NCI-H1105 (cell line): ENCODE data around the gene CSTPP1.
"Not testable (repeated sequence)": the region's sequence is repeated elsewhere in the genome, so short reads cannot be mapped to it uniquely, and the experiment has no call there.

Source experiments
- DNase-seq: peaks from one replicate; lab custom pipeline; 2025; lab: John Stamatoyannopoulos, UW

The CSTPP1 gene

GRCh38 chr11:46991391-46991790 is 54.8 kb downstream of the CSTPP1 start:
- no peak for DNase-seq

- not testable (repeated sequence) for DNase-seq
Observed at GRCh38 chr11:46992386-46992785, 55.8 kb downstream of the CSTPP1 start.

- DNase-seq = not testable (repeated sequence)
Observed at GRCh38 chr11:46997796-46998195, 61.2 kb downstream of the CSTPP1 start.

GRCh38 chr11:46999217-46999616 is 62.7 kb downstream of the CSTPP1 start:
- DNase-seq = no peak

GRCh38 chr11:47000033-47000432 is 63.5 kb downstream of the CSTPP1 start:
- DNase-seq = no peak

- DNase-seq = no peak
Observed at GRCh38 chr11:47001781-47002181, 65.2 kb downstream of the CSTPP1 start.

GRCh38 chr11:47002390-47002789 is 65.8 kb downstream of the CSTPP1 start:
- no peak for DNase-seq

GRCh38 chr11:47003180-47003877 is 66.8 kb downstream of the CSTPP1 start:
- no peak for DNase-seq

- no peak for DNase-seq
Observed at GRCh38 chr11:47004595-47005033, 68.1 kb downstream of the CSTPP1 start.

- no peak for DNase-seq
Observed at GRCh38 chr11:47005441-47005840, 68.9 kb downstream of the CSTPP1 start.

- no peak for DNase-seq
Observed at GRCh38 chr11:47007579-47007978, 71.0 kb downstream of the CSTPP1 start.

GRCh38 chr11:47010179-47010578 is 73.6 kb downstream of the CSTPP1 start:
- no peak for DNase-seq

- no peak for DNase-seq
Observed at GRCh38 chr11:47014097-47014496, 77.5 kb downstream of the CSTPP1 start.

- DNase-seq = no peak
Observed at GRCh38 chr11:47018637-47019036, 82.1 kb downstream of the CSTPP1 start.

GRCh38 chr11:47020793-47021526 is 84.4 kb downstream of the CSTPP1 start:
- DNase-seq = no peak

GRCh38 chr11:47021527-47021818 is 84.9 kb downstream of the CSTPP1 start:
- DNase-seq = no peak

GRCh38 chr11:47021965-47022364 is 85.4 kb downstream of the CSTPP1 start:
- no peak for DNase-seq

- DNase-seq = no peak
Observed at GRCh38 chr11:47028195-47029093, 91.9 kb downstream of the CSTPP1 start.

- DNase-seq = no peak
Observed at GRCh38 chr11:47033439-47033838, 96.9 kb downstream of the CSTPP1 start.

GRCh38 chr11:47034091-47034490 is 97.5 kb downstream of the CSTPP1 start:
- DNase-seq = no peak

GRCh38 chr11:47035108-47035507 is 98.5 kb downstream of the CSTPP1 start:
- DNase-seq = no peak

- DNase-seq = no peak
Observed at GRCh38 chr11:47044119-47044518, 107.6 kb downstream of the CSTPP1 start.

- DNase-seq = no peak
Observed at GRCh38 chr11:47047972-47048371, 111.4 kb downstream of the CSTPP1 start.
